Hematopoietic multipotent progenitor cell treated with erythropoietin and hydrocortisone succinate and interleukin-3 and kit ligand, for 6 days (in vitro differentiated cells): Measurements from ENCODE around the gene EIF2S1.
A peak's percentile ranks its signal among the peaks of the same experiment; 100 is the strongest.
"Not testable (repeated sequence)": the region's sequence is repeated elsewhere in the genome, so short reads cannot be mapped to it uniquely, and the experiment has no call there.

Experiments
- DNase-seq: peaks from one replicate; pipeline ENCODE4 v3.0.0-alpha.2; 2015

The EIF2S1 gene

DNA sequence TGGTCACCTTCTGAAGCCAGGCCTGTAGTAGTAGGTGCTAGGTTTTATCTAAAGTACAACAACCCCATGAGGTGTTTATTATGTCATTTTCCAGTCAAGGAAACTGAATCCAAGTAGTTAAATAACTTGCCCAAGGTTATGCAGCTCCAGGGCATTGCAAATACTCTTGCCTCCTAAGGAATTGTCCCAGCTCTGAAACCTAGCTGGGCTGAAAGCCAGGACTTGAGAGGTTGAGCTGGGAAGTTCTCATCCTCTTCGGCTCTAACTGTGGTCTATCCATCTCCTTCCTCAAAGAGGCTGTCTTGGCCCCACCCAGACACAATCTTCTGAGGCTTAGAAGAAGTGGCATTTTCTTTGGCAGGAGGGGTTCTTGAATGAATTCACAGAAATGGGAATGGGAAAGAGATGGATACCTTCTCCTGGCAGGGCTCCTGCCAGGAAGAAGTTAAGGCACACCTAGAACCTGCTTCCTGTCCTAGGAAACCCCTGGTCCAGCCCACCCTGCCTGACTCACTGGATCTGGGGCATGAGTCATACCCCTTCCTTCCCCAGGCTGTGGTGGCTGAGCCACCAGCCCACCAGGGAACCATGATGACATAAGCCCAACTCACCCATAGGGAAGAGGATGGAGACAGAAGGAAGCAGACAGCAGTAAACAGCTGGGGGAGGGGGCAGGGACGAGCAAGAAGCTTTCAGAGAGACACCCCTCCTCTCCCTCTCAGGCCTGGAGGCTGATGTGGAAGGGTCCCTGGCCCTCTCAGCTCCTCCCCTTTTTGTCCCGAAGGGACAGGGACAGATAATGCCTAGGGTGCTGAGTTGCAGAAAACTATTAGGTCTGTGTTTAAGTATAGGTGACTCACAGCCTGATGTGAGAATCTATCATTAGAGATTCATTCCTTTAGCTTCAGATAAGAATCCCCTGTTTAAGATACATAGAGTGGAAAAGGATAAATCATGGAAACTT is 54.0 kb downstream of the EIF2S1 start:
- DNase-seq = peak; percentile 59

DNA sequence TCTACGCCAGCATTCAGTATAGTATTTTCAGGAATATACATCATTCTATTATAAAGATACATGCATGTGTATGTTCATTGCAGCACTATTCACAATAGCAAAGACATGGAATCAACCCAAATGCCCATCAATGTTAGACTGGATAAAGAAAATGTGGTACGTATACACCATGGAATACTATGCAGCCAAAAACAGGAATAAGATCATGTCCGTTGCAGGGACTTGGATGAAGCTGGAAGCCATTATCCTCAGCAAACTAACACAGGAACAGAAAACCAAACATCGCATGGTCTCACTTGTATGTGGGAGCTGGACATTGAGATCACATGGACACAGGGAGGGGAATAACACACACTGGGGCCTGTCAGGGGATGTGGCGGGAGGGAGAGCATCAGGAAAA is 55.5 kb downstream of the EIF2S1 start:
- DNase-seq = not testable (repeated sequence)

DNA sequence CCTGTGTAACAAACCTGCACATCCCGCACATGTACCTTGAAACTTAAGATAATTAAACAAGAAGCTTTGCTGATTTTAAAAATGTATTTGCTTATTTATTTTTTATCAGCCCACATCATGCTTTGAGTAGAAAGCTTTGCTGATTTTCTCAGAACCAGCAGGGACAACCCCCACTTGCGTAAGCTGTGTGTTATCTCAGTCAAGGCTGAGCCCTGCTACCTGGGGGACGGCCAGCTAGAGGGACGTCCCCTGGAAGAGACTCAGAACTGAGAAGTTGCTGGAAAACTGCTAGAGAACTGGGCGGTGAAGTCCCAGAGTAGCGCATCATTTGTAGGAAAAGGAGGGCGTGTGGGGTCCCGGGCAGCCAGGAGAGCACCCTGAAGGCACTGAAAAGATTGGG is 56.0 kb downstream of the EIF2S1 start:
- DNase-seq = peak; percentile 79

DNA sequence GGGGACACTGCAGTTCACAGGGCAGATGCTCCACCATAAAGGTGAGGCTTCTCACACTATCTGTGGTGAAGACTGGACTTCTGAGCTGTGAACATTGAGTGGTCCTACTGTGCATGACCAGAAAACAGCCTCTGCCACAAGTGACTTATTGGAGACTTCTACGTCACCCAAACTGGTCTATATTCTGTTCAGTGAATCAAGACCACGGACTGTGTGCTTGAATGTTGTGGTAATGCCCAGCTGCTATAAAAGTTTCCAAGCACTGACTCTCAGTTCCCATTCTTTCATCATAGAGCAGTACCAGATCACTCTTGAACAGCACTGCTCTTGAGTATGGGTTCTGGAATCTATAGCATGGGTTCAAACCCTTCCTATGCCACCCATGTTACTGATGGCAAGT is 56.7 kb downstream of the EIF2S1 start:
- no peak for DNase-seq

DNA sequence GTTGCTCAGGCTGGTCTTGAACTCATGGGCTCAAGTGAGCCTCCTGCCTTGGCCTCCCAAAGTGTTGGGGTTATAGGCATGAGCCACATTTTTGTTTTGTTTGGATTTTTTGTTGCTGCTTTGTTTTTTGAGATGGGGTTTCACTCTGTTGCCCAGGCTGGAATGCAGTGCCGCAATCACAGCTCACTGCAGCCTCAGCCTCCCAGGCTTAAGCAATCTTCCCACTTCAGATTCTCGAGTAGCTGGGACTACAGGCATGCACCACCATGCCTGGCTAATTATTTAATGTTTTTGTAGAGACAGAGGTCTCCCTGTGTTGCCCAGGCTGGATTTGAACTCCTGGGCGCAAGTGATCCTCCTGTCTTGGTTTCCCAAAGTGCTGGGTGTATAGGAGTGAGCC is 57.5 kb downstream of the EIF2S1 start:
- no peak for DNase-seq

- peak; percentile 93 for DNase-seq
These were observed 58.5 kb downstream of the EIF2S1 start for GRCh38 chr14:67418401-67419191.

- peak; percentile 77 for DNase-seq
These were observed 60.1 kb downstream of the EIF2S1 start for GRCh38 chr14:67420102-67420739.

DNA sequence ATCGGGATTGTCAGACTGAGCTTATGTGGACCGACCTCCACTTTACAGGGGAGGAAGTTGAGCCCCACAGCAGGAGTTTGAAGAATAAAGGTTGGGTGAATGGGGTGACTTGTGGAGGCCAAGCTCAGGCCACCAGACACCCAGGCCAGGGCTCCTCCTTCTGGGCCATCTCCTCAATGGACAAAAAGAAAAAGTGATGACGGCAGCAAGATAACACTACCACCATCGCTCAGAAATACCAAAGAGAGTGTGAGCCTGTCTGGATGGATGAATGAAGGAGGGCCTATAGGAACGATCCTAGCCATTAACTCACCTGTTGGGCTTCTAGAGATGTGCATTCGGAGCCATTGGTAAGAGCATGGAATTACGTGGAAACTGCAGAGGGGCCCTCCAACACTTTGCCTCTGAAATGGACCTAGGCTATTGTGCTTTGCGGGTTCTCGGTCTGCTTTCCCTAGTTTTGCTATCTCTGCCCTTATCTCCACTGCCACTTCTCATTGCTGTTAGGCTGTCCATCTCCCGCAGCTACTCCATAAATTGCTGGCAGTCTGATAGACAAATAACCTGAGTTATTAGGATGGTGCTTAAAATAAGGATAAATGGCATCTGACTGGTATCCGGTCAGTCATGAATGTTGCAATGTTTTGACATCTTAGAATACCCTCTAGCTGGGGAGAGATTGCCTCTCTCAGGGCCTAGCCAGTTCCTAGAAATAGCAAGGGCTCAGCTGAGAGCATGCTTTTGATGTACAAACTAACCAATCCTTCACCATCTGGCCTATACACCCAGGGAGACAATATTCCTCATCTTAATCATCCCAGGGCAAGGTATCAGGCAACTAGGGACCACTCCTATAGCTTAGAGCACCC is 61.5 kb downstream of the EIF2S1 start:
- no peak for DNase-seq

- DNase-seq = peak; percentile 60
These were observed 63.3 kb downstream of the EIF2S1 start for GRCh38 chr14:67423424-67423823.

DNA sequence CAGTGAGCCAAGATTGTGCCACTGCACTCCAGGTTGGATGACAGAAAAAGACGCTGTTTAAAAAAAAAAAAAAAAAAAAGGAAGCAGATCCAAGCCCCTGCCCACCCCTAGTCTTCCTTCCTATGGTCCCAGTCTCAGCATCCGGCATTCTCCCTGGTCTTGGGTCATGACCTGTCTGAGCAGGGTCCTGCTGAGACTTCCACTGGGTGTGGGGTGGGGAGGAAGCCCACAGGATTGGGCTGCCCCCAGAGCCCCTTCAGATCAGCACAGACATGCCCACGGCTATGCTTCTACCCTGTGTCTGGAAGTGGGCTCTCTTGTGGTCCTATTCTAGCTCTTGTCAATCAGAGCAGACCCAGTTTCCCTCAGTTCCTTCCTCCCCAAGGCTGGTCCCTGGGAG is 64.4 kb downstream of the EIF2S1 start:
- DNase-seq = no peak

DNA sequence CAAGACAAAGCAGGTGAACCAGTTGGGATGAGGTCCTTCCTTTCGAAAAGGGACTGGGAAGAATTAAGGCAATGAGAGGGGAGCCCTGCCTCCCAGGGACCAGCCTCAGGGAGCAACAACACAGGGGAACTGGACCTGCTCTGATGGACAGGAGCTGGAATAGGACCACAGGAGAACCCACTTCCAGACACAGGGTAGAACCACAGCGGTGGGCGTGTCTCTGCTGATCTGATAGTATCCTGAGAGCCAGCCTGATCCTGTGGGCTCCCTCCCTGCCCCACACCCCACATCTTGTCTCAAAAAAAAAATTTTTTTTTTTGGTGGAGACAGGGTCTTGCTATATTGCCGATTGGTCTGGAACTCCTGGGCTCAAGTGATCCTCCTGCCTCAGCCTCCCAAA is 65.5 kb downstream of the EIF2S1 start:
- peak; percentile 65 for DNase-seq

DNA sequence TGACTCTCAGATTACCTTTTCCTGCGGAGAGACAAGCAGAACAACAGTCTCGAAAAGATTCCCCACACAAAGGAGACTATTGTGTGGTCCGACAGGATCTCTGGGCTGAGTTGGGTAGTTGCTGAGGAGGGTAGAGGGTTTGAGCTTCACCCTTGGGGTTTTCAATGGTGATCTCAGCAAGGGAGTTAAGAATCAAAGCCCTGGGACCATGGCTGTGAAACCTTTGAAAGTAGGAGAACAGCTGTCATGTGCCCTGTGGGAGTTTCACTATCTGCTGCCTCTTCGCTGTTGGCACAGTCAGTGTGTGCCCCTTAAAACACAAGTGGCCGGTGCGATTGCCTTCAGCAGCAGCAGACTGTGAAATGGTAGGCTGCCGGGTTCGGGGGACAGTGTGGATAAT is 66.0 kb downstream of the EIF2S1 start:
- DNase-seq = no peak

DNA sequence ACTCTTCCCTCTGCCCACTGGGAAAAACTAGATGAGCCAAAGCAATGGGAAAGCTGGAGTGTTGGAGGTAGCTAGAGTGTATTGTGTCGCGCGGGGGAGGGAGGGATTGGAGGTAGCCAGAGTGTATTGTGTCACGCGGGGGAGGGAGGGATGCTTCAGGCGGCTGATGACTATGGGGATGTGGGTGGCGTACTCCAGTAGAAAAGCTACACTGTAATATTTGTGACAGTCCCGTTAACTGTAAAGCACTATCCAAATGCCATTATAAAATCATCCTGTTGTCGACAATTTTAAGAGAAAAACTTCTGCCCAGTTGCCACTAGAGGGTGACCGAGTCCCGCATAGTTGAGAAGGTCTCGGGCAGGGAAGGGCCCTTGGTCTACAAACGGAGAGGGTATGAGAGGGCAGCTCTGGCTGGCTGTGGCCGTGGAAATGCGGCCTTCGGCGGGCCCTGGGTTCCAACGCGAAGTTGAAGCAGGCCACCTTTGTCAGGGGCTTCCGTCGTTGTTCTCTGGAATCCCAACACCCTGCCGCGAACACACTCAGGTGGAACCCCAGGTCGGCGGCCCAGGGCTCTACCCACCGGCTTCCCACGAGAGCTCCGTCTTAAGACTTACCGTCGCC is 67.0 kb downstream of the EIF2S1 start:
- DNase-seq = peak; percentile 91

DNA sequence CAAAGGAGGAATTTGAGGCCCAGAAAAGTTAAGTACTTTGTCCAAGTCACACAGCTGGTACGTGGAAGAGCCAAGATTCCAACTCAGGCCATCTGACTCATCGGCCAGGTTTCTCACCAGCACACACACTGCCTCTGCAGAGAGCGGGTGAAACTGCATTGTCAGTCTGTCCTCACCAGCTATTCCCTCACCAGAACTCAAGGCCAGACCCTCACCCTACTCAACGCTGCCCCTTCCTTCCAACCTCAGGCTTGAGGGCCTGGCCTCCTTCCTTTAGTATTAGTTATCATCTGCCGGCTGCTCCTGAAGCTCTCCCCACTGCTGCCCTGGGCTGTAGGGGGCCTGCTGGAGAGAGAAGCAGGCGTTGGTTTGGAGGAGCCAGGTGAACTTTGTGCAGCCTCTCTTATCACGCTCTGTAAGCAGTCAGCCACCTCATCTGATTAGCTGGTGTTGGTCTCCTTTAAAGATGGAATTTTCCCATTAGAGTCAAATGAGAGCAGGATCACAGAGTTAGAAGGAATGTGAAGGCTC is 68.4 kb downstream of the EIF2S1 start:
- DNase-seq = no peak

- DNase-seq = no peak
These were observed 69.5 kb downstream of the EIF2S1 start for GRCh38 chr14:67429510-67430205.

GRCh38 chr14:67432050-67432564 is 72.0 kb downstream of the EIF2S1 start:
- no peak for DNase-seq

GRCh38 chr14:67435603-67436002 is 75.5 kb downstream of the EIF2S1 start:
- DNase-seq = no peak
